CD14-positive monocyte (primary cell): Measurements from ENCODE around the gene UST. TPM values are rescaled to one million over a fixed set of nuclear protein-coding genes. Genes with fewer than 3 reads are reported as not detected.
"Not testable (repeated sequence)": the region's sequence is repeated elsewhere in the genome, so short reads cannot be mapped to it uniquely, and the experiment has no call there.

Source experiments
- DNase-seq, 3 donors: peaks; one replicate each; pipeline ENCODE4 v3.0.0-alpha.2; 2011 to 2022
- H2AFZ ChIP-seq: 2 replicates; pipeline ENCODE4 v1.6.0; 2012; ENCODE audit warnings: mild to moderate bottlenecking, low read depth, low read length, inconsistent platforms; ENCODE audit not compliant: insufficient read depth, poor library complexity, severe bottlenecking
- H3K27ac ChIP-seq, 2 donors: 1 replicate in 1 of 2; 2 replicates in 1 of 2; pipeline ENCODE4 v1.5.1; 2012 to 2013; ENCODE audit warnings: low read length in 2 of 2, control low read depth in 1 of 2, inconsistent platforms in 1 of 2, low read depth in 1 of 2, mild to moderate bottlenecking in 1 of 2
- H3K27me3 ChIP-seq, 2 donors: one replicate each; pipeline versions ENCODE4 v1.6.0 to v1.6.1; 2011 to 2013; ENCODE audit warnings: low read length in 2 of 2; ENCODE audit not compliant: control insufficient read depth in 2 of 2, insufficient read depth in 2 of 2
- H3K36me3 ChIP-seq, 2 donors: replicated peaks in 1 of 2; 1 replicate in 1 of 2; 2 replicates in 1 of 2; pipeline versions ENCODE4 v1.5.1 to v1.6.1; 2012 to 2013; ENCODE audit warnings: low read length in 2 of 2, control low read depth in 1 of 2, inconsistent platforms in 1 of 2, mild to moderate bottlenecking in 1 of 2; ENCODE audit not compliant: insufficient read depth in 2 of 2, control insufficient read depth in 1 of 2
- H3K4me1 ChIP-seq, 2 donors: 1 replicate in 1 of 2; 2 replicates in 1 of 2; pipeline versions ENCODE4 v1.5.1 to v1.6.1; 2012 to 2013; ENCODE audit warnings: low read length in 2 of 2, control low read depth in 1 of 2, inconsistent platforms in 1 of 2, mild to moderate bottlenecking in 1 of 2, moderate library complexity in 1 of 2; ENCODE audit not compliant: insufficient read depth in 2 of 2, control insufficient read depth in 1 of 2
- H3K4me2 ChIP-seq: replicated peaks from 2 replicates; pipeline ENCODE3; 2012; ENCODE audit warnings: low read length, moderate library complexity, mild to moderate bottlenecking; ENCODE audit not compliant: poor library complexity, severe bottlenecking; ENCODE audit errors: extremely low read depth
- H3K4me3 ChIP-seq, 3 experiments: fragments of 200-600 bp in 1 of 3; sonication (generic) in 1 of 3; replicated peaks in 1 of 3; 1 replicate in 2 of 3; 2 replicates in 1 of 3; pipeline ENCODE4 v1.5.1; 2011 to 2013; ENCODE audit warnings: low read length in 3 of 3, mild to moderate bottlenecking in 3 of 3, control low read depth in 2 of 3, low read depth in 2 of 3, inconsistent platforms in 1 of 3, moderate library complexity in 1 of 3
- H3K79me2 ChIP-seq: 2 replicates; pipeline ENCODE4 v1.6.0; 2012; ENCODE audit warnings: mild to moderate bottlenecking, control low read depth, inconsistent platforms, low read length, moderate library complexity; ENCODE audit not compliant: insufficient read depth
- H3K9ac ChIP-seq: 2 replicates; pipeline ENCODE4 v1.6.0; 2017; ENCODE audit warnings: low read length, mild to moderate bottlenecking; ENCODE audit not compliant: insufficient read depth, poor library complexity, severe bottlenecking
- H3K9me3 ChIP-seq, 2 donors: replicated peaks in 1 of 2; 1 replicate in 1 of 2; 2 replicates in 1 of 2; pipeline versions ENCODE4 v1.5.1 to v1.6.1; 2012 to 2013; ENCODE audit warnings: low read length in 2 of 2, control low read depth in 1 of 2; ENCODE audit not compliant: control insufficient read depth in 1 of 2, insufficient read depth in 1 of 2
- H4K20me1 ChIP-seq: 2 replicates; pipeline ENCODE4 v1.6.0; 2012; ENCODE audit warnings: mild to moderate bottlenecking, low read length, control low read depth, moderate library complexity; ENCODE audit not compliant: insufficient read depth
- H3K27ac Mint-ChIP-seq, 7 donors: one replicate each; pipeline ENCODE4 v1.8.0; 2020; ENCODE audit warnings: mild to moderate bottlenecking in 7 of 7, mixed read lengths in 7 of 7, moderate library complexity in 6 of 7, inconsistent platforms in 2 of 7
- H3K27me3 Mint-ChIP-seq, 3 donors: one replicate each; pipeline ENCODE4 v1.8.0; 2021 to 2022; ENCODE audit warnings: low read depth in 3 of 3, mild to moderate bottlenecking in 3 of 3, mixed read lengths in 3 of 3, moderate library complexity in 3 of 3, inconsistent platforms in 1 of 3
- H3K36me3 Mint-ChIP-seq, 2 donors: one replicate each; pipeline ENCODE4 v1.8.0; 2020; ENCODE audit warnings: mixed read lengths in 2 of 2, inconsistent platforms in 1 of 2, mild to moderate bottlenecking in 1 of 2
- H3K4me1 Mint-ChIP-seq: one replicate; pipeline ENCODE4 v1.8.0; 2020; ENCODE audit warnings: mild to moderate bottlenecking, mixed read lengths
- H3K4me3 Mint-ChIP-seq, 2 donors: one replicate each; pipeline ENCODE4 v1.8.0; 2020; ENCODE audit warnings: mild to moderate bottlenecking in 2 of 2, mixed read lengths in 2 of 2, moderate library complexity in 1 of 2
- H3K9me3 Mint-ChIP-seq, 7 donors: one replicate each; pipeline ENCODE4 v1.8.0; 2020 to 2022; ENCODE audit warnings: mixed read lengths in 7 of 7, mild to moderate bottlenecking in 6 of 7, moderate library complexity in 6 of 7, inconsistent platforms in 2 of 7
- WGBS: methylation state at CpG from one replicate; pipeline ENCODE4 v1.1.5; 2013; ENCODE audit warnings: missing lambda C conversion rate; ENCODE audit not compliant: insufficient coverage; 5-methylcytosine and 5-hydroxymethylcytosine counted together
- intact Hi-C, 2 donors: fragments of 100-400 bp; cut with micrococcal nuclease; formaldehyde crosslinking; loops; one replicate each; pipeline versions ENCODE4 v1.15.0 to v1.15.1; 2023
- polyA plus RNA-seq, 3 donors: library from polyadenylated mRNA; depleted of rRNA in 1 of 3; unstranded in 2 of 3; stranded (reverse) in 1 of 3; fragments of 300-500 nt in 2 of 3; fragments of >200 nt in 1 of 3; fragmentation: Illumina TruSeq in 2 of 3; gene quantifications; 1 replicate in 2 of 3; 2 replicates in 1 of 3; pipeline ENCODE4 v1.2.3, GENCODE V29; 2012 to 2021
- TF ChIP-seq, protein P1 (sequence below): fragments of 200-600 bp; IDR thresholded peaks from one replicate; pipeline ENCODE4 v1.8.0; 2022; ENCODE audit warnings: antibody characterized with exemption, mild to moderate bottlenecking

UST gene
- polyA plus RNA-seq, 3 donors: 0.33 to 0.53 (median 0.48) TPM

DNA sequence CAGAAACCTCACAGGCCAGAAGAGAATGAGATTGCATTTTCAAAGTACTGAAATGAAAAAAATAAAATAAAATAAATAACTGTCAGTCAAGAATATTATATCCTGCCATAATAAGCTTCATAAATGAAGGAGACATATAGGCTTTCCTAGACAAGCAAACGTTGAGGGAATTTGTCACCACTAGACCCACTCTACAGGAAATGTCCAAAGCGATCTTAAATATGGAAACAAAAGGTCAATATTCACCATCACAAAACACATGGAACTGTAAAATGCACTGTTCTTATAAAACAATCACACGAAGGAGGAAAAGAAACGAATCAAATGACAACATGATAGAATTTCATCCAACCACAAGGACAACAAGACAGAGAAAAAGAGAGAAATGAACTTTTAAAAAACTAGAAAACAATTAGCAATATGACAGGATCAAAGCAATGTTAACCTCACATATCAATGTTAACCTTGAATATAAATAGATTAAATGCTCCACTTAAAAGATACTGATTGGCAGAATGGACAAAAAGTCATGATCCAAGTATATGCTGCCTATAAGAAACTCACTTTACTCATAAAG lies 352.0 kb downstream of the UST start:
- Mint-ChIP-seq H3K4me3 (no peak overlapping the region), H3K27me3 (no peaks in the 10 kb centered on the region), H3K36me3 (peaks cover 0 to 3% of the 10 kb centered on the region in 2 donors), H3K4me1 (peaks cover 12% of the 10 kb centered on the region), H3K27ac (no peak overlapping the region), H3K9me3 (peaks cover 13 to 26% (median 21%) of the 10 kb centered on the region in 7 donors)
- Histone ChIP-seq H3K9me3 (peaks cover 5 to 13% of the 10 kb centered on the region in 2 donors), H3K4me3 (no peak overlapping the region), H2AFZ (no peak overlapping the region), H3K27me3 (no peaks in the 10 kb centered on the region), H3K4me1 (peaks cover 3 to 4% of the 10 kb centered on the region in 2 donors), H3K4me2 (no peak overlapping the region), H3K36me3 (no peaks in the 10 kb centered on the region), H3K27ac (no peak overlapping the region), H4K20me1 (no peaks in the 10 kb centered on the region), H3K9ac (no peak overlapping the region), H3K79me2 (no peaks in the 10 kb centered on the region)
- WGBS: 86% methylated on average over 1 of the region's 4 CpGs
- intact Hi-C loops: no loop called here
- DNase-seq: no peak
- TF ChIP-seq, protein P1, sequence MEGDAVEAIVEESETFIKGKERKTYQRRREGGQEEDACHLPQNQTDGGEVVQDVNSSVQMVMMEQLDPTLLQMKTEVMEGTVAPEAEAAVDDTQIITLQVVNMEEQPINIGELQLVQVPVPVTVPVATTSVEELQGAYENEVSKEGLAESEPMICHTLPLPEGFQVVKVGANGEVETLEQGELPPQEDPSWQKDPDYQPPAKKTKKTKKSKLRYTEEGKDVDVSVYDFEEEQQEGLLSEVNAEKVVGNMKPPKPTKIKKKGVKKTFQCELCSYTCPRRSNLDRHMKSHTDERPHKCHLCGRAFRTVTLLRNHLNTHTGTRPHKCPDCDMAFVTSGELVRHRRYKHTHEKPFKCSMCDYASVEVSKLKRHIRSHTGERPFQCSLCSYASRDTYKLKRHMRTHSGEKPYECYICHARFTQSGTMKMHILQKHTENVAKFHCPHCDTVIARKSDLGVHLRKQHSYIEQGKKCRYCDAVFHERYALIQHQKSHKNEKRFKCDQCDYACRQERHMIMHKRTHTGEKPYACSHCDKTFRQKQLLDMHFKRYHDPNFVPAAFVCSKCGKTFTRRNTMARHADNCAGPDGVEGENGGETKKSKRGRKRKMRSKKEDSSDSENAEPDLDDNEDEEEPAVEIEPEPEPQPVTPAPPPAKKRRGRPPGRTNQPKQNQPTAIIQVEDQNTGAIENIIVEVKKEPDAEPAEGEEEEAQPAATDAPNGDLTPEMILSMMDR: no peak

DNA sequence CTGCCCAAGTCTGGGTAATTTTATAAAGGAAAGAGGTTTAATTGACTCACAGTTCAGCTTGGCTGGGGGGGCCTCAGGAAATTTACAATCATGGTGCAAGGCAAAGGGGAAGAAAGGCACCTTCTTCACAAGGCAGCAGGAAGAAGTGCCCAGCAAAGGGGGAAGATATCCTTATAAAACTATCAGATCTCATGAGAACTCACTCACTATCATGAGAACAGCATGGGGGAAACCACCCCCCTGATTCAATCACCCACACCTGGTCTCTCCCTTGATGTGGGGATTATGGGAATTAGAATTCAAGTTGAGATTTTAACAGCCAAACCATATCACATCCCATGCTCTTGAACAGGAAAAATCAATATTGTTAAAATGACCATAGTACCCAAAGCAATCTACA lies 355.5 kb downstream of the UST start:
- H3K9me3 Mint-ChIP-seq: peaks cover 13 to 26% (median 20%) of the 10 kb centered on the region in 7 donors
- Histone ChIP-seq H3K9me3 (peaks cover 3 to 13% of the 10 kb centered on the region in 2 donors), H2AFZ (no peak overlapping the region), H3K36me3 (no peaks in the 10 kb centered on the region), H3K9ac (no peak overlapping the region), H3K27ac (no peak overlapping the region), H3K79me2 (no peaks in the 10 kb centered on the region), H3K27me3 (no peaks in the 10 kb centered on the region), H3K4me1 (no peaks in the 10 kb centered on the region), H4K20me1 (no peaks in the 10 kb centered on the region), H3K4me2 (no peak overlapping the region), H3K4me3 (no peak overlapping the region)
- H3K27ac Mint-ChIP-seq: no peak overlapping the region
- no peaks in the 10 kb centered on the region for H3K27me3 Mint-ChIP-seq
- intact Hi-C loops: no loop called here
- H3K4me1 Mint-ChIP-seq: no peaks in the 10 kb centered on the region
- DNase-seq: no peak
- TF ChIP-seq, protein P1: no peak
- H3K36me3 Mint-ChIP-seq: peaks cover 0 to 3% of the 10 kb centered on the region in 2 donors
- H3K4me3 Mint-ChIP-seq: no peak overlapping the region

DNA sequence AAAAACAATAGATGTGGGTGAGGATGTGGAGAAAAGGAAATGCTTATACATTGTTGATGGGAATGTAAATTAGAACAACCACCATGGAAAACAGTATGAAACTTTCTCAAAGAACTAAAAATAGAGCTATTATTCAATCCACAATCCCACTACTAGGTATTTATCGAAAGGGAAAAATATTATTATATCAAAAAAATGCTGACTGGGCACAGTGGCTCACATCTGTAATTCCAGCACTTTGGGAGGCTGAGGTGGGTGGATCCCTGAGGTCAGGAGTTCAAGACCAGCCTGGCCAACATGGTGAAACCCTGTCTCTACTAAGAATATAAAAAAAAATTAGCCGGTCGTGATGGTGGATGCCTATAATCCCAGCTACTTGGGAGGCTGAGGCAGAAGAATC lies 357.1 kb downstream of the UST start:
- H3K4me1 Mint-ChIP-seq, H3K79me2 ChIP-seq, H3K4me1 ChIP-seq, H3K36me3 ChIP-seq, DNase-seq, H2AFZ ChIP-seq, H3K27me3 ChIP-seq, H3K4me3 ChIP-seq, H3K4me2 ChIP-seq, intact Hi-C loops, H3K27me3 Mint-ChIP-seq, H4K20me1 ChIP-seq, H3K27ac Mint-ChIP-seq, H3K9me3 Mint-ChIP-seq, H3K27ac ChIP-seq, H3K36me3 Mint-ChIP-seq, H3K4me3 Mint-ChIP-seq, H3K9me3 ChIP-seq, H3K9ac ChIP-seq: not testable (repeated sequence)
- 100% methylated on average over 2 of the region's 3 CpGs for WGBS
